ENCODE measurements around the gene P4HA1.
"Not testable (repeated sequence)": the region's sequence is repeated elsewhere in the genome, so short reads cannot be mapped to it uniquely, and the experiment has no call there.

The P4HA1 gene

DNA sequence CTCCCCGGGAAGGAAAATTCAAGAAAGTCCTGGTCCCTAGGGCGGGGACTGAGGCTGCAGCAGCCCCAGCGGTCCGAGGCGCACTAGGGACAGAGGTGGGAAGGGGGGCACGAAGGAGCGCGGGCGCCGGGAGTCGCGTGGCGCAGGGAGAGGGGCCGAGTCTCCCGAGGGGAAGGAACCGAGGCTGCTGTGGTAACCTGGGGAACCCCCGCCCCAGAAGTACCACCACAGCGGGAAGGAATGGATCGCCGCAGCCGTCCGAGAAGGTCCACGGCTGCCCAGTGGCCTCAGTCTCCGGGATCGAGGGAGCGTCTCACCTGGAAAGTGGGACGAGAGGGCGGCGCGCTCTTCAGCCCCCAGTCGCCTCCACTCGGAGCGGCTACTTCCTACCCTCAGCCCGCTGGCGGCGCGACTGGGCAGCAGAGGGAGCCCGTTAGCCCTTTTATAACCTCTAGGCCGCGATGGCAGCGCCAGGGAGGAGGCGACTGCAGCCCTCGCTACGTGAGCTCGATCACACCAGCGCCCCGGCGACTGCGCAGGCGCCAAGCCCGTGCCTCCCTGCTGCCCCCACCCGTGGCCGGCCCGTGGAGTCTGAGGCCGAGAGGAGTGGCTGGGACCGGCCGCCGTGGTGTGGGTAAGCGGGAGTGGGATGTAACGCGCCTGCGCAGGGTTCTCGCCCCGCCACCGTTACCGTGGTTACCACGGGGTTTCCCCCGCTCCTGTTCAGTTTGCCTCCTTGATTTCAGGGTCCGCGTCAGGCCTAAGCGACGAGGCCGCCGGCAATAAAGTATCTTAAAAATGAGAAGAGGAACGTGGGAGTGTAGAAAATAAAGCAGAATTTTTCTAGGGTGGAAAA lies at the start of gene P4HA1:
P4HA1 (minus strand) TSS at position 418 of the 856 bp plus-strand sequence. CDS start 21,983 bp downstream, outside the sequence.
- DNase-seq (ENCODE audit: extremely low spot score, insufficient read length, low read depth) (peak; percentile 98), FAIRE-seq (peak; percentile 96)

DNA sequence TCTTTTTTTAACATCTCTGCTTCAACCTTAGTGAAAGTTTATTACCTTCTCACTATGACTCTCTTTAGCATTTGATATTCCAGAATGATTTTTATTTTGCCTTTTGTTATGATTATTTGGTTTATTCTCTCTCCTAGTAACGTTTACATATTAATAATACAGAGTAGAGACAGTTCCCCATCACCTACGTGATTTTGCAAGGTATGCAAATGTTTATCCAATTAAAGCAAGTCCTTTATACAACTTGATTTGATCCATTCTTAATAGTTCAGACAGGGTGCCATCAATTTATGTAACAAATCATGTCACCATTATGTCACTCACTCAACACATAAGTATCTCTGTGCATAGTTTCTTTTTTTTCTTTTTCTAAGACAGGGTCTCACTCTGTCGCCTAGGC lies 44.9 kb upstream of the P4HA1 start:
- FAIRE-seq, result no peak
- no peak for DNase-seq (ENCODE audit: extremely low spot score, insufficient read length, low read depth)

DNA sequence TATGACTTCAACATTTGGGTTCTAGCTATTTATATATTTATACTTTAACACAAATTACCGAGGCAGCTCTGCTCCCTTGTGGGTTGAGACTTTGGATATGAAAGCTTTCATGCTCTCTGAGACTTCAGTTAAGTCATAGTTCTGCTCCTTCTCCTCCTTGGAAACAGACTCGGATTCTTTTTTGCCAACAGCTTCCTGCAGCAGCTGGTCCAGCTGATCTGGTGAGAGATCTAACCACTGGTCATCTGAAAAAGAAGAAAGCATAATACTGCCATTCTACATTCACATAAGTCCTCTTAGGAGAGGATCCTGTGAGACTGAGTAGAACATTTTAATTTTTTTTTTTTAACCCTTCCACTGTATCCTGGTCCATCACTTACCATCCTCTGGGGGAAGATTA lies 42.6 kb upstream of the P4HA1 start:
- no peak for FAIRE-seq
- no peak for DNase-seq (ENCODE audit: extremely low spot score, insufficient read length, low read depth)

DNA sequence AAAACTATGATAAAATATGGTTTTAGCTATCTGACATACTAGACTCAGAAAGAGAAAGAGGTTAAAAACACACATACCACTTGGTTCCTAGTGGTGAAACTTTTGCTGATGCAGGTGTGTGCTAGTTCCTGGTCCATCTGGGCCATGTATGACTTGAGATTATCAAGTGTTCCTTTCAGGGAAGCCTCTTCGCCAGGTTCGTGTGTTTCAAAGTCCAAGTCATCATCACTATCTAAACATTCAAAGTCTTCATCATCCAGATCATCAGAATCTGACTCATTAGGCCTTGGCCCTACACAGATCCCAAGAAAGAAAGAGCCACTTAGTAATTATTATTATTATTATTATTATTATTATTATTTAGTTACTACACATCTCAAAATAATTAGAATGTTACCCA lies 40.0 kb upstream of the P4HA1 start:
- FAIRE-seq (no peak), DNase-seq (ENCODE audit: extremely low spot score, insufficient read length, low read depth) (no peak)

DNA sequence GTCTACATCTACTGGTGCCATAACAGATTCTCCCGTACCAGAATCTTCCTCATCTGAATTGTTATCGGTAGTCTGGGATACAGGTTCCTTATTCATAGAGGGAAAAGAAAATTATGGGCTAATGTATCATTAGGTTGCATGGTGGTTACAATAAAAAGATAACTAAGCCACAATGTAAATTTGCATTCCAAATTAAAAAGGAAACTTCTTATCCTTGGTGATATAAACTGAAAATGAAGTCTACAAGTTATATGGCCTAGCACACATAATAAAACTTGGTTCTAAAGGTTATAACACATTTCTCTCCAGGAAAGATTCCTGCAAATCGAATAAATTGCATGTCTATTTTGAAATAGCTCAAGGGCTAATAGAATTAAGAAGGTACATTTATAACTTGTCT lies 38.1 kb upstream of the P4HA1 start:
- FAIRE-seq, result no peak
- DNase-seq (ENCODE audit: extremely low spot score, insufficient read length, low read depth), result no peak

DNA sequence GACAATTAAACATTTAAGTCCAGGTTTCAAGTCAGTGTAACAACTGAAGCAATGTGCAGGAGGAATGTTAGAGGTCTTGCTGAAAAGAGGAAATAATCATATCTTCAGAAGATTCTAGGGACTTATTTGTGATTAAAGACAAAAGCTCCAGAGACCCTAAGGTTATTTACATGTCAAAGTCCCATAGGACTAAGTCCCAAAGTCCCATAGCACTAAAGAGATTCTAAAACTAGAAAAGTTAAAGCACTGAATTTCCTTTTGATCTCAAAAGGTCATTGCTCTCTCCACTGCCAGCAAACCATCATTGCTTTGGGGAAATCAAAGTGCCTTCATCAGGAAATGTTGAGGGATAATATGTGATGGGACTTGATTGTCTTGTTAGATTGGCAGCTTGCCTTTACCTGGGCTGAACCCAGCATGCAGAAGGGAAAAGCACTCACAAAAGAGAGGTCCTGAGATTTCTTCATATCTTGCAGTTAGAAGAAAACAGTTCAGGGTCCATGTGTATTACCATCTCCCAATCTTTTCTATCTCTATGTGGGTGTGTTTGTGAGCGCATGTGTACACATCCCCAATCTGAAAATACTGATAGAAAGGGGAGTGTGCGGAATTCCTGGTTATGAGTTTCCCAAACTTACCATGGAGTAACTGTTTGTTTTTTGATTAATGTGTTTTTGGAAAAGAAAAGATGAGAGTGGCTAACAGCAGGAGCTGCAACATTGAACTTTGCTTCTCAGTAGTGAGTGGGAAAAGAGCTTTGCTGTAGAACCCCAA lies 35.4 kb upstream of the P4HA1 start:
- DNase-seq (ENCODE audit: extremely low spot score, insufficient read length, low read depth) (no peak), FAIRE-seq (no peak)

DNA sequence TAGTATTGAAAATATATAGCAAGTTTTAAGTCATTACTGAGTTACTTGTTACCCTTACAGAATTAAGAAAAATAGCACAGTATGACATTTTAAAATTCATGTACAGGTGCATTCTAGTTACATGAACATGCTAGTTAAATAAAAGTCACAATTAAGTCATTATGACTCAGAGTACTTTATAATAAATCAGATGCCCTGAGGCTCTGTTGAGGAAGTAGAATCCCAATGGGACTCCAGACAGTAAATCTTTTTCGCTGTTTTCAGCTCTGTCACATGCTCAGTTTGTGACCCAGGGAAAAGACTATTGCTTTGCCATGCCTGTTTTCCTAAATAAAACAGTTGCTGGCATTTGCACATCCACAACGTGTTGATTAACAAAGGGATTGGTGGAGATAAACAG lies 34.6 kb upstream of the P4HA1 start:
- FAIRE-seq (no peak), DNase-seq (ENCODE audit: extremely low spot score, insufficient read length, low read depth) (no peak)

DNA sequence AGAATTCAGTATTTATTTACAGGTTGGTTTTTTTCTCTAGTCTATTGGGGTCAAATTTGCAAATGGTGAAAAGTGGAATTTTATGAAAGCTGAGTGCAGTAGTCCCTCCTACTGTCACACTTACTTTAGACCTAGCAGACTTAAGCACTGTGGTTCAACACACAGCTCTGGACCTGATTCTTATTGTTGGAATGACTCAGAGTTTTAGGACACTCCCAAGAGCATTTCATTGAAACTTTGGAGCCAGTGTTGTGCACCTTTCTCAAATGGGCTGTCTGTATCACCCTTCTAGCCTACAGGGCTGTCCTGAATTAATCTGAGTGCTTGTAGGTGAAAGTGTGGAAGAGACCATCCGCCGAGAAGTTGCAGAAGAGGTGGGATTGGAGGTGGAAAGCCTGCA lies 29.7 kb upstream of the P4HA1 start:
- FAIRE-seq (no peak), DNase-seq (ENCODE audit: extremely low spot score, insufficient read length, low read depth) (no peak)

DNA sequence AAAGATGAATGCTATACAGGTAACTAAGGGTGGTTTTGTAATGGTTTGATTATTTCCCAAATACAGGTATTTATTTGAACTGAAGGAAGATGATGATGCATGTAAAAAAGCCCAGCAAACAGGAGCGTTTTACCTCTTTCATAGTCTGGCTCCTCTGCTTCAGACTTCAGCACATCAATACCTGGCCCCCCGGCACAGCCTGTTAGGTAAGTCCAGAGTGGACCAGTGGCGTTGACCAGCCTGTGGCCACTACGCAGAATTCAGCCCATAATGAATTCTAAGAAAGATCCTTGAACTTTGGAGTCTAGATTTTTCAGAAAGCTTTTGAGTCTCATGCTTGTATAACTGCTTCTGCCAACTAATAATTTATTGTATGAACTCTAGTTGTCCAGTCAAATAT lies 23.3 kb upstream of the P4HA1 start:
- DNase-seq (ENCODE audit: extremely low spot score, insufficient read length, low read depth) (no peak), FAIRE-seq (no peak)

DNA sequence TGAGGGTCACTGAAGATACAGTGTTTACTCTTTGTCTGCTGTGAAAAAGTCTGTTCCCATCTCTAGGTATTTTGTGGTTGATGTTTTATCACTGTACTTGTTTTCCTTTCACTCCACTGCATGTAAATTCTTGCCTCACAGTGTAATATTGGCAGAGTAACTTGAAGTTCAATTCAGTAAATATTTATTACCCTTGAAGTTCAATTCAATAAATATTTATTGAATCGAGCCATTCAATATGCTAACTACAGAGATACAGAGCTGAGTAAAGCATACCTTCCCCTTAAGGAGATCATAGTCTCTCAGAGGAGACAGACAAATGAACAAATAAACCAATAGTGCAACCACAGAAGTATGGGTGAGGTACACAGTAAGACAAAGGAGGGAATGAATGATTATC lies 22.8 kb upstream of the P4HA1 start:
- DNase-seq (ENCODE audit: extremely low spot score, insufficient read length, low read depth), result no peak
- FAIRE-seq, result no peak

DNA sequence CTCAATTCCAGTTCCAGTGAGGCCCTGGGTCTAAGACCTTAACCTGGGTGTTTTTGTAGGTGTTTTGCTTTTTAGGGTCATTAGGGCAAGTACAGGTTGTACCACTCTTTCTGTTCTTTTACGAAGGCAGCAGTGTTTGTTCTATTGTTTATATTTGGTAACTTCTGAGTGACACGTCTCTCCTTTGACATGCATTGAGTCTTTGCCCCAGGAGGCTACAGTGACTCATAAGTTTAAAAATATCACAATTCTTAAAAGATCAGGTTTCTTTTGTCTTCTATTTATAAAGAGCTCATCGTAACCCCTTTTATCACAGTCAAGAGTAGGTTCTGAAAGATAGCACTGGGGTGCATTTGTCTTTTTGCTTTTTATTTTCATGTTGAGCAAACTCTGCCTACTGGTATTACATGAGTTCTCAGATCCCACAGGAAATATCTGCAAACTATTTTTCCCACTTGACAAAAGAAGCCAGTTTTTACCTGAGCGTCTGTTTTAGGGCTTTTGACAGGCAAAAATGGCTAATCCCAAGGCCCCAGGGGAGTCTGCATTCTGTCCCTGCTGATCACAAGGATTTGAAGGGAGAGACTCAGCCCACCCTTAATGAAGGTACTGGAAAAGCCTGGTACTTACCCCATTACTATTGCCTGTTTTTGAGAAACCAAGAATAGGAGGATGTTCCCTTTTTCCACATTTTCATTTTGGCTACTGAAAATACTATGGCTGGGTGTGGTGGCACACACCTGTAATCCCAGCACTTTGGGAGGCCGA lies 21.5 kb upstream of the P4HA1 start:
- FAIRE-seq (peak; percentile 88), DNase-seq (ENCODE audit: extremely low spot score, insufficient read length, low read depth) (no peak)

DNA sequence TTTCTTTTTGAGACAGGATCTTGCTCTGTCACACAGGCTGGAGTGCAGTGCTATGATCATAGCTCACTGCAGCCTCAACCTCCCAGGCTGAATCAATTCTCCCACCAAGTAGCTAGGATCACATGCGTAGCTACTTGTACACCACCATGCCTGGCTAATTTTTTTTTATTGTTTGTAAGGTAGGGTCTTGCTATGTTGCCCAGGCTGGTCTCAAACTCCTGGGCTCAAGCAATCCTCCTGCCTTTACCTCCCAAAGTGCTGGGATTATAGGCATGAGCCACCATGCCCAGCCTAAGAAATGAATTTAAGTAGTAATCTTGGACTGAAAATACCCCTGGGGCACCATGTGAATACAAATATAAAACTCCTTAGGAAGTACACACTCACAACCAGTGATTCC lies 19.4 kb upstream of the P4HA1 start:
- FAIRE-seq (no peak), DNase-seq (ENCODE audit: extremely low spot score, insufficient read length, low read depth) (no peak)

DNA sequence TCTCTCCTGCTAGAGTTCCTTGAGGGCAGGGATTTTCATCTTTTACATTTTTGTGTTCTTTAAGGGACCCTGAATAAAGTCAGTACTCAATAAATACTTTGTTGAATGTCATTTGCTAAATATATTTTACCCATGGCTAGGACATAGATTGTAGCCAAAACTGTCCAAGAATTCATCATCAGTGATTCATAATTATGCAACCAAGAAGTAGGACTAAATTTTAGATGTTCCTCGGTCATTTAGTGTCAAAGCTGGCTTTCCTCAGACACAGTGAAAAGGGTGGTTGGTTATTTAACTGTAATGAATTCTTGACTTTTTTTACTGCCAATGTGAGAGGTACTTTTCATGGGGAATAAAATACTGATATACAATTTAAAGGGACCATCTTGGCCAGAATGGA lies 16.9 kb upstream of the P4HA1 start:
- no peak for DNase-seq (ENCODE audit: extremely low spot score, insufficient read length, low read depth)
- no peak for FAIRE-seq

DNA sequence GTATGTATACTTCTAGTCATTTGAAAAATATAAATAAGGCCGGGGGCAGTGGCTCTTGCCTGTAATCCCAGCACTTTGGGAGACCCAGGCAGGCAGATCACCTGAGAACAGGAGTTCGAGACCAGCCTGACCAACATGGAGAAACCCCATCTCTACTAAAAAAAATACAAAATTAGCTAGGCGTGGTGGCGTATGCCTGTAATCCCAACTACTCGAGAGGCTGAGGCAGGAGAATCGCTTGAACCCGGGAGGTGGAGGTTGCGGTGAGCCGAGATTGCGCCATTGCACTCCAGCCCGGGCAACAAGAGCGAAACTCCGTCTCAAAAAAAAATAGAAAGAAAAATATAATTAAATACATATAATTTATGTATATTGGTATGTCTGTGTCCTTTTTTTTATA lies 15.4 kb upstream of the P4HA1 start:
- FAIRE-seq; DNase-seq (ENCODE audit: extremely low spot score, insufficient read length, low read depth): not testable (repeated sequence)

DNA sequence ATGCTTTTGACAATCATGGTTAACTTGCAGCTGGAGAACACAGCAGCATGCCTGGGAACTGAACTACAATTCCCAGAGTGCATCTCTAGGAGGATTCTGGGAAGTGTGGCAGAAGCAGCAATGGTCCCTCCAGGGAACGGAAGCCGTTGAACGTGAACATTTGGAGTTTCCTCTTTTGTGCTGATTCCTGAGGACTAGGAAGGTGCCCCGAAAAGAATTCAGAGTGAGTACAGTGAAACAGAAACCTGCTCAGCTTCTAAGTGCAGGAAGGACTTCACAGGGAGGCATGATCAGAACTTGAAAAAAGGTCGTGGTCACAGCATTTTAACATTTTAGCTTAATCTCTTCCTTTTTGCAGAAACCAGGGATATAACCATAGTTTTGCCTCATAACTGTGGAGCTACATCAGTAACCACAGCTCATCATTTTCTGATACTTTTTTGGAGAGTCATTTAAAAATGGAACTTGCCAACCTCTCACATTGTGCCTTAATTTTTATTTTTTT lies 13.7 kb upstream of the P4HA1 start, which contains the start of gene NUDT13:
NUDT13 (plus strand) TSS at position 111 of the 505 bp plus-strand sequence. CDS start 3,911 bp downstream, outside the sequence.
- DNase-seq (ENCODE audit: extremely low spot score, insufficient read length, low read depth) (peak; percentile 29), FAIRE-seq (peak; percentile 90)

DNA sequence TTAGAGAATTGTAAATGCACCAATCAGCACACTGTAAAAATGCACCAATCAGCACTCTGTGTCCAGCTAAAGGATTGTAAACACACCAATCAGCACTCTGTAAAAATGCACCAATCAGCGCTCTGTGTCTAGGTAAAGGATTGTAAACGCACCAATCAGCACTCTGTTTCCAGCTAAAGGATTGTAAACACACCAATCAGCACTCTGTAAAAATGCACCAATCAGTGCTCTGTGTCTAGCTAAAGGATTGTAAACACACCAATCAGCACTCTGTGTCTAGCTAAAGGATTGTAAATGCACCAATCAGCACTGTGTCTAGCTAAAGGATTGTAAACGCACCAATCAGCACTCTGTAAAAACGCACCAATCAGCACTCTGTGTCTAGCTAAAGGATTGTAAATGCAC lies 12.6 kb upstream of the P4HA1 start:
- DNase-seq (ENCODE audit: extremely low spot score, insufficient read length, low read depth); FAIRE-seq: not testable (repeated sequence)

DNA sequence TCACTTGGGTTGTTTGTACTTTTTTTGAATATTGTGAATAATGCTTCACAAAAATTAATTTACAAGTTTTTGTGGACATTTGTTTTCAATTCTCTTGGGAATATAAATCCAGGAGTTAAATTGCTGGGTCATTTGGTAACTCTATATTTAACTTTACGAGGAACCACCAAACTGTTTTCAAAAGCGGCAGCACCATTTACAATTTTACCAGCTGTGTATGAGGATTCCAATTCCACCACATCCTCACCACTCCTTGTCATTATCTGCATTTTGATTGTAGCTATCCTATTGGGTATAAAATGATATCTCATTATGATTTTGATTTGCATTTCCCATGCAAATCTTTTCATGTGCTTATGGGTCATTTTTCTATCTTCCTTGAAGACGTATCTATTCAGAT lies 9.6 kb upstream of the P4HA1 start:
- DNase-seq (ENCODE audit: extremely low spot score, insufficient read length, low read depth) (no peak), FAIRE-seq (no peak)

DNA sequence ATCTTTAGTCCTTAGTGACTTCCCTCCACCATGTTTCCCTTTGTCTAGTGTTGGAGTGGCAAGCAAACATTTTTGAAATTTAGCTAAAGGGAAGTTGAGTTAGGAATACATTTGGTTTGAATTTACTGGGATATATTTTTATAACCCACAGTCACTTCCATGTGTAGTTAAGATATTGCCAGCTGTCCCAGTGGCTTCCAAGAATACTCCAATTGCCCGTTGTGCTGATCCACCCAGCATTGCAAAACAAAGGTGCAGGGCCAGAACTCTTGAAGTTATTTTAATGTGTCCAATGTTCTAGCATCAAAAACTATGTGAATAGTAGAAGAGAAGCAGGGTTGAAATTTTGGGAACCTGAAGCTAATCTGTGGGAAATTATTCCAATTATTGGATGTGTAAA lies 2.5 kb upstream of the P4HA1 start:
- no peak for FAIRE-seq
- DNase-seq (ENCODE audit: extremely low spot score, insufficient read length, low read depth), result no peak

DNA sequence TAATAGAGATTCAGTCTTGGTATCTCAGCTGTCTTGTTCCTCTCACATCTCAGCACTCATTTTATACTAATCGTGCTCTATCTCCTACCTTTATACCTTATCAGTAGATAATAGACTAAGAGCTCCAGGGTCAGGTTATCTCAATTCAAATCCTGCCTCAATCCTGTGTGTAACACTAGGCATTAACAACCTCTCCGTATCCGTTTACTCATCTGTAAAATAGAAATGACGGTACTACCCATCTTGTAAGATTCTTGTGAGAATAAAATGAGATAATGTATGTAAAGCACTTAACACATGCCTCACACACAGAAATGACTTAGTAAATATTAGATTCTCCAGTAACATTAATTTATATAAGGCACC lies 622 bp upstream of the P4HA1 start:
- FAIRE-seq (no peak), DNase-seq (ENCODE audit: extremely low spot score, insufficient read length, low read depth) (no peak)

DNA sequence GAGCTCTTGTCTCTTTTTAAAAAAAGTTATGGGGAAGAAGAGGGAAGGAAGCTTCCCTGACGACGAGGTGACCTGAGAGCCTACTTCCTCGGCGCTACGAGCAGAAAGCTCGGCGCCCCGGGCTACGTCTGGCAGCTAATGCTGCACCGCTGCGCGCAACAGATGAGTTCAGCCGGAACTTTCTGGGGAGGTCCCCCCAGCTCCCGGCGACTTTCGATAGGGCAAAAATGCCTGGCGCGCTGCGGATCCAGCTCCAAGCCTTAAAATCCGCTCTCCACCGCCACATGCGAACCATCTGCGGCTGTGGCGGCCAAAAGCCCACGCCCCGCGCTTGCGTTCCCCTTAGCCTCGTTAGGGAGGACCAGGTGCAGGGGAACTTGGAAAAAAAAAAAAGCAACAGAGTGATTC lies 621 bp downstream of the P4HA1 start:
- peak; percentile 43 for DNase-seq (ENCODE audit: extremely low spot score, insufficient read length, low read depth)
- FAIRE-seq, result peak; percentile 80
